T47D (cell line): ENCODE data around the gene DMD.

Experiments used
- DNase-seq, 2 experiments: peaks; one replicate each; pipeline versions ENCODE4 v3.0.0 to v3.0.0-alpha.2; 2011 to 2012; ENCODE audit warnings: low read depth in 1 of 2, low spot score in 1 of 2
- JUND ChIP-seq: IDR thresholded peaks from 2 replicates; pipeline ENCODE4 v1.6.1; 2012; ENCODE audit warnings: low read depth
- in situ Hi-C: cut with HindIII; loops from 2 replicates; pipeline ENCODE4 v1.10.0; 2016; ENCODE audit warnings: low sequenced_read_pairs, low pct_unique_long_range_greater_than_20kb

The DMD gene

GRCh38 chrX:31185884-31186283 is 2025.5 kb downstream of the DMD start:
- TF ChIP-seq JUND, result no peak
- no peak for DNase-seq
- in situ Hi-C loops, result no loop called here

- no peak for TF ChIP-seq JUND
- DNase-seq, result no peak
Observed at GRCh38 chrX:31181377-31182000, 2029.9 kb downstream of the DMD start.

GRCh38 chrX:31179203-31179602 is 2032.1 kb downstream of the DMD start:
- no peak for TF ChIP-seq JUND
- no peak for DNase-seq
- in situ Hi-C loops, result no loop called here

More at GRCh38 chrX:31181377-31182000, 2029.9 kb downstream of the DMD start:
- in situ Hi-C loops, result no loop called here

DNA sequence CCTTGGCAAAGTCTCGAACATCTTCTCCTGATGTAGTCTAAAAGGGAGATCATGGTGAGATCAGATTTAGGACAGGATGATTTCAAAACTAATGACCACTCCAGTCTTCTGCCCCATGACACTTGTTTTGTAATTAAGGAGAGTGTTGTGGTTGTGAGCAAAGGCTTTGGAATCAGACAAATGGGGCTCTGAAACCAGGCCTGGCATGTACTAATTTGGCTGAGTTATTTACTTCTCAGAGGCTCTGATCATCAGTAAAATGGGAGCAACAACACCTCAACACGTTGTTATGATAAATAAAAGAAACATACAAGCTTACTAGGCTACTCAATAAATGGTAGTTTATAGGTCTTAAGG is 2032.6 kb downstream of the DMD start:
- in situ Hi-C loops, result no loop called here
- no peak for DNase-seq

DNA sequence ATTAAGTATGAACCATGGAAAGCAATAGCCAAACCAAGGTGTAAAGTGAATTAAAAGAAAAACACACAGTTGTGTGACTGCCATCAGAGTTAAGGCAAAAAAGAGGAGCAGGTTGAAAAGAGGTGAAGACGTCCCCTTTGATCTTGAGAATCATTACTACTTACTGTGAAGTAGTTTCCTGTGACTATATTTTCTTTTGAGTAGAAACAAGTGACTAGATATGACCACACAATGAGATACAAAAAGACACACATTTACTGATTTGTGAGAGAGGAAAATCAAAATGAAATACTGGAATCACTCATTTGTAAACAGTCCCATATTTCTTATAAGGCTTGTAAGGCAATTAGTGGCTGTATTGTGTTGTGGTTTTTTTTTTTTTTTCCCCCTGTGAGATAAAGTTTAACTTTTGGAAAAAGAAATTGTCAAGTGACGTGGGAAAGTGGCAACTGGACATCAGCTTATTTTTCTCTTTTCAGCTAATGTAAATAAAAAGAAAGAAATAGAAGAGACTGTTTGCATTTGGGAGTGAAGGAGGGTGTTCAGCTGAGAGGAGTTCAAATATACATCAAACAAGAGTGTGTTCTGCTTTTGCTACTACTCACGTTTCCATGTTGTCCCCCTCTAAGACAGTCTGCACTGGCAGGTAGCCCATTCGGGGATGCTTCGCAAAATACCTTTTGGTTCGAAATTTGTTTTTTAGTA is 2033.1 kb downstream of the DMD start:
- in situ Hi-C loops, result no loop called here
- DNase-seq, result no peak
- TF ChIP-seq JUND, result no peak

More for the DNA sequence above, 2032.6 kb downstream of the DMD start:
- TF ChIP-seq JUND, result no peak

GRCh38 chrX:31170792-31171191 is 2040.6 kb downstream of the DMD start:
- no peak for DNase-seq
- in situ Hi-C loops, result no loop called here
- TF ChIP-seq JUND, result no peak

DNA sequence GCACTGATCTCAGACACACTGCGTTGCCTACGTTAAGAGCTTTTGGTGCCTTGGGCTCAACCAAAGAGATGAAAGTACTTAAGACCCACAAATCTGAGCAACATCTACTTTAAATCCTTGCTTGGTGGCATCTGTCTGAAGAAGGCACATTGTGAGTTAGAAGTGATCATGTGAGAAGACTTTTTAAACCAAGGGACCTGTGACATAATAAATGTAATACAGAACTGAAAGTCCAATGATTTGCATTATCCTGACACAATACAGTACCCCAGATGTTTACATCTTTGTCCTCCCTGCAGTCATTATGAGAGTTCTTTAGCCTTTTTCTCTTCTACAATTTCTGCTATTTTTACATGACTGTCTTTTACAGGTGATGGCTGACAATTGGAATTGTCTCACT is 2042.8 kb downstream of the DMD start:
- in situ Hi-C loops, result no loop called here
- no peak for TF ChIP-seq JUND
- no peak for DNase-seq

DNA sequence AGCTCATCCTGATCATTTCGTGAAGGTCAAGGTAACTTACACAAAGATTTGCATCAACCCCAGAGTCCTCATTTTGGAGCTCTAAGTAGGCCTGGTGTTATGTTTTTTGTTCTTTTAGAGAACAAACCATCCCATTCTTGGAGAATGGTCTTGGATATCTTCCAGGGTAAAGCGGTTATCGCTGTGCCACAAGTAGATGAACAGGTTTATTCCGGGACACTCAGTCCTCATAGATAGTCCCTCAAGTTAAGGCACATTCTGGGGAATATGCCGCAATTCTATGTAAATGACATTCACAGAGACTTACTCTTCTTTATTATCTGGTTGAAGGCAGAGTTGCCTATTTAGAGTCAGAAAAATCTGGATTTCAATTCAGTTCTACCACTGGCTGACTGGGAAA is 2044.5 kb downstream of the DMD start:
- in situ Hi-C loops, result no loop called here
- no peak for DNase-seq
- TF ChIP-seq JUND, result no peak

GRCh38 chrX:31166416-31166815 is 2044.9 kb downstream of the DMD start:
- no peak for TF ChIP-seq JUND
- in situ Hi-C loops, result no loop called here
- DNase-seq, result no peak

DNA sequence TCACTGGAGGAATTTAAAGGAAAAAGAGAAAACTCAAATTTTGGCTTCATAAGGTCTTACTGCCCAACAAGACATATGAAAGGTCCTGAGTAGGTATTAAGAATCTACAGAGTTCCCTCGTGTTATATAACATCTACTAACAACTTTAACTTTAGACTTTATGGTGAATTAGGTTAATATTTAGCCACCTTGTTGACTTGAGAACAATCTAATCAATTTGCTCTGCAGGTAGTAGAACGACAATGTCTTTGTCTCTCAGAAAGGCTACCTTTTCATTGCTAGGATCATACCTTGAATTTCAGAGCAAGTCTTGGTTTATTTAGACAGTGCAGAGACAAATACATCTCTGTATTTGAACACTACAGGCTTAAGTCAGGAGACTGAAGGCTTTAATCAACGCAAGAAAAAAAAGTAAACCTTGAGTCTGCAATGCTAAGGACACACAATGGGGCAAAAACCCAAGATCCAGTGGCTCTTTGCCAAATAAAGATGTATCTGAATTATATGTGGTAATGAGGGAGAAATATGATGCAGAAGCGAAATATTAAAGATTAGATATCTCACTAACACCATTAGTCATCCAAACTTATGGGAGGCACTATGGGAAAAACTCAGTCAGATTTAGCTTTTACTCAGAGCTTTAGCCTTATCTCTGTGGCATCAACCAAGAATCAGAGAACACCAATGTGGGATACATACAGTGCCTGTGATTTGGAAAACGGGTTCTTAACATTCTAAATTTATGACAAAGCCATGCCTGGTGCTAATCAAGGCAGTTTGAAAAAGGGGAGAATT is 2045.9 kb downstream of the DMD start:
- DNase-seq, result no peak
- TF ChIP-seq JUND, result no peak
- in situ Hi-C loops, result no loop called here

- in situ Hi-C loops, result no loop called here
- TF ChIP-seq JUND, result no peak
- no peak for DNase-seq
Observed at GRCh38 chrX:31154946-31155345, 2056.4 kb downstream of the DMD start.

GRCh38 chrX:31153475-31154047 is 2057.8 kb downstream of the DMD start:
- TF ChIP-seq JUND, result no peak
- in situ Hi-C loops, result no loop called here
- DNase-seq, result no peak

DNA sequence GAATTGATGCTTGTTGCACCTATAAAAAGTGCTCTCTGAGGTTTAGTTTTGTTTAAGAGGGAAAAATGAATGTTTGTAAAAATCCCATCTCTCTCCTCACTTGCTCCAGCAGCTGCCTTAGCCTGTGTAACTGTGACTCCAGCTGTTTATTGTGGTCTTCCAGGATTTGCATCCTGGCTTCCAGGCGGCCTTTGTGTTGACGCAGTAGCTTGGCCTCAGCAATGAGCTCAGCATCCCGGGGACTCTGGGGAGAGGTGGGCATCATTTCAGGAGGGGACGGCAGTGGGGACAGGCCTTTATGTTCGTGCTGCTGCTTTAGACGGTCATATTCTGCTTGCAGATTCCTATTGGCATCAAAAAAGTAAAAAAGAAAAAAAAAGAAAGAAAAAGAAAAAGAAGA is 2064.2 kb downstream of the DMD start:
- TF ChIP-seq JUND, result no peak
- DNase-seq, result no peak
- in situ Hi-C loops, result no loop called here
